HCT116 (cell line): Measurements from ENCODE around the gene VASH1. TPM values are rescaled to one million over a fixed set of nuclear protein-coding genes. Genes with fewer than 3 reads are reported as not detected.

Source experiments
- ATAC-seq: fragments of 200-7000 bp; cut with Tn5 transposase; 2 replicates; pipeline ENCODE4 v1.9.1; 2020; ENCODE audit warnings: mild to moderate bottlenecking, moderate library complexity
- BruUV-seq: library from RNA; stranded (reverse); fragments of 400-500 nt; replicated peaks from 2 replicates; lab custom pipeline; 2021; lab: Mats Ljungman, UMichigan
- CTCF ChIA-PET: fragments of 300-600 bp; sonication (Branson Sonifier 250); formaldehyde crosslinking; loops from one replicate; lab custom pipeline; 2021; ENCODE audit warnings: antibody characterized with exemption; lab: Charles Lee
- POLR2A ChIA-PET: fragments of 300-600, 350-600 bp; sonication (Branson Sonifier 250); formaldehyde crosslinking; loops from one replicate; lab custom pipeline; 2021; ENCODE audit warnings: antibody characterized with exemption; lab: Charles Lee
- RAD21 ChIA-PET, 2 experiments: fragments of 300-600 bp; sonication (Branson Sonifier 250); formaldehyde crosslinking; loops; one replicate each; lab custom pipeline; 2023; ENCODE audit warnings: low total read pairs in 2 of 2; ENCODE audit not compliant: uncharacterized antibody in 2 of 2, unreplicated experiment in 2 of 2, low non-redundant PET in 1 of 2; lab: Charles Lee
- DNase-seq: peaks from one replicate; pipeline ENCODE4 v3.0.0-alpha.2; 2010; ENCODE audit warnings: low read depth, low spot score
- H2AFZ ChIP-seq: fragments of 200-600 bp; shearing (Covaris generic), sonication (generic); 2 replicates; pipeline ENCODE4 v1.6.1; 2017; ENCODE audit warnings: low read depth, mixed run types, mixed read lengths, antibody characterized with exemption, low read length; ENCODE audit not compliant: poor library complexity, severe bottlenecking
- H3K27ac ChIP-seq: 2 replicates; pipeline ENCODE4 v1.5.1; 2012; ENCODE audit warnings: low read depth, low read length
- H3K27me3 ChIP-seq: fragments of 200-600 bp; sonication (generic); 2 replicates; pipeline ENCODE4 v1.6.1; 2016; ENCODE audit warnings: mixed run types, low read length, mixed read lengths; ENCODE audit not compliant: insufficient read depth
- H3K36me3 ChIP-seq, 2 experiments: fragments of 200-500 bp in 1 of 2; fragments of 200-600 bp in 1 of 2; sonication (Bioruptor generic) in 1 of 2; sonication (generic) in 1 of 2; 2 replicates each; pipeline versions ENCODE4 v1.5.1 to v1.6.1; 2014 to 2016; ENCODE audit warnings: low read length in 2 of 2, inconsistent platforms in 1 of 2, mixed read lengths in 1 of 2, mixed run types in 1 of 2; ENCODE audit not compliant: insufficient read depth in 2 of 2, control insufficient read depth in 1 of 2
- H3K4me1 ChIP-seq, 2 experiments: fragments of 200-600 bp in 1 of 2; sonication (generic) in 1 of 2; 2 replicates each; pipeline versions ENCODE4 v1.5.1 to v1.6.1; 2012 to 2017; ENCODE audit warnings: low read length in 2 of 2, inconsistent platforms in 1 of 2, mild to moderate bottlenecking in 1 of 2, mixed read lengths in 1 of 2, mixed run types in 1 of 2, moderate library complexity in 1 of 2; ENCODE audit not compliant: insufficient read depth in 2 of 2, control insufficient read depth in 1 of 2
- H3K4me2 ChIP-seq: fragments of 200-600 bp; sonication (generic); 2 replicates; pipeline ENCODE4 v1.6.1; 2017; ENCODE audit warnings: mixed run types, low read length, mixed read lengths
- H3K4me3 ChIP-seq, 2 experiments: fragments of 200-600 bp in 1 of 2; sonication (generic) in 1 of 2; replicated peaks in 1 of 2; 2 replicates each; pipeline ENCODE4 v1.5.1; 2011 to 2016; ENCODE audit warnings: low read length in 2 of 2, control low read depth in 1 of 2, low read depth in 1 of 2, mild to moderate bottlenecking in 1 of 2, mixed read lengths in 1 of 2, mixed run types in 1 of 2
- H3K79me2 ChIP-seq: fragments of 200-600 bp; sonication (generic); 2 replicates; pipeline ENCODE4 v1.6.1; 2017; ENCODE audit warnings: mild to moderate bottlenecking, mixed run types, low read length, moderate library complexity, mixed read lengths; ENCODE audit not compliant: insufficient read depth
- H3K9ac ChIP-seq: fragments of 200-600 bp; sonication (generic); 2 replicates; pipeline ENCODE4 v1.6.1; 2016; ENCODE audit warnings: low read length, mixed read lengths
- H3K9me2 ChIP-seq: fragments of 200-600 bp; sonication (generic), shearing (Covaris generic); 2 replicates; pipeline ENCODE4 v1.6.1; 2017; ENCODE audit warnings: mixed run types, mild to moderate bottlenecking, moderate library complexity; ENCODE audit not compliant: insufficient read depth
- H3K9me3 ChIP-seq, 2 experiments: fragments of 200-500 bp in 1 of 2; fragments of 200-600 bp in 1 of 2; sonication (Bioruptor generic) in 1 of 2; sonication (generic) in 1 of 2; 2 replicates each; pipeline ENCODE4 v1.6.1; 2014 to 2017; ENCODE audit warnings: low read length in 2 of 2, mixed read lengths in 2 of 2, inconsistent platforms in 1 of 2, low read depth in 1 of 2, mild to moderate bottlenecking in 1 of 2, mixed run types in 1 of 2, moderate library complexity in 1 of 2; ENCODE audit not compliant: control insufficient read depth in 1 of 2, insufficient read depth in 1 of 2
- H4K20me1 ChIP-seq: fragments of 200-600 bp; sonication (generic), shearing (Covaris generic); 2 replicates; pipeline ENCODE4 v1.6.1; 2017; ENCODE audit warnings: mixed run types, mild to moderate bottlenecking, moderate library complexity; ENCODE audit not compliant: insufficient read depth
- CBX3 ChIP-seq: IDR thresholded peaks from 2 replicates; pipeline ENCODE4 v1.6.1; 2012; ENCODE audit warnings: low read depth
- CEBPB ChIP-seq: IDR thresholded peaks from 2 replicates; pipeline ENCODE4 v1.6.1; 2012; ENCODE audit warnings: low read depth
- EGR1 ChIP-seq: IDR thresholded peaks from 2 replicates; pipeline ENCODE4 v1.6.1; 2012; ENCODE audit warnings: low read depth
- ELF1 ChIP-seq: IDR thresholded peaks from 2 replicates; pipeline ENCODE4 v1.6.1; 2012; ENCODE audit warnings: low read depth, borderline replicate concordance
- FOSL1 ChIP-seq: IDR thresholded peaks from 2 replicates; pipeline ENCODE4 v1.6.1; 2012; ENCODE audit warnings: low read depth
- JUND ChIP-seq: IDR thresholded peaks from 2 replicates; pipeline ENCODE4 v1.6.1; 2012
- POLR2AphosphoS5 ChIP-seq: IDR thresholded peaks from 2 replicates; pipeline ENCODE4 v1.6.1; 2011; ENCODE audit warnings: mild to moderate bottlenecking, low read depth, low read length, moderate library complexity
- TCF7L2 ChIP-seq: IDR thresholded peaks from 2 replicates; pipeline ENCODE4 v1.7.0; 2011; ENCODE audit warnings: borderline replicate concordance, inconsistent platforms; ENCODE audit not compliant: insufficient read depth, insufficient read length; ENCODE audit errors: extremely low read depth
- YY1 ChIP-seq: IDR thresholded peaks from 2 replicates; pipeline ENCODE4 v1.6.1; 2011; ENCODE audit warnings: low read length, low read depth, moderate library complexity, mild to moderate bottlenecking; ENCODE audit not compliant: insufficient replicate concordance; ENCODE audit errors: extremely low read depth
- intact Hi-C: fragments of 100-400 bp; cut with micrococcal nuclease; formaldehyde crosslinking; loops from 2 replicates; pipeline ENCODE4 v1.10.0; 2022
- total RNA-seq: library from RNA; stranded (reverse); gene quantifications from one replicate; pipeline ENCODE4 v1.2.1, GENCODE V29; 2021; ENCODE audit not compliant: unreplicated experiment
- TF ChIP-seq, protein P1 (sequence below), 3 experiments: fragments of 200-600 bp in 1 of 3; sonication (generic) in 1 of 3; IDR thresholded peaks in 2 of 3; conservative IDR thresholded peaks in 1 of 3; 2 replicates each; pipeline ENCODE4 v1.5.1; 2012 to 2017; ENCODE audit warnings: low read depth in 2 of 3, low read length in 2 of 3, antibody characterized with exemption in 1 of 3, borderline replicate concordance in 1 of 3, control low read depth in 1 of 3, mild to moderate bottlenecking in 1 of 3, mixed read lengths in 1 of 3, mixed run types in 1 of 3, moderate library complexity in 1 of 3; ENCODE audit not compliant: insufficient read depth in 1 of 3
- TF ChIP-seq, protein P2 (sequence below): IDR thresholded peaks from 2 replicates; pipeline ENCODE4 v1.6.1; 2012
- TF ChIP-seq, protein P3 (sequence below): IDR thresholded peaks from 2 replicates; pipeline ENCODE4 v1.6.1; 2012; ENCODE audit warnings: low read depth
- TF ChIP-seq, protein P4 (sequence below): IDR thresholded peaks from 2 replicates; pipeline ENCODE4 v1.6.1; 2012

The VASH1 gene
- total RNA-seq, 1 experiment from 2014 or later = 13.3 TPM

DNA sequence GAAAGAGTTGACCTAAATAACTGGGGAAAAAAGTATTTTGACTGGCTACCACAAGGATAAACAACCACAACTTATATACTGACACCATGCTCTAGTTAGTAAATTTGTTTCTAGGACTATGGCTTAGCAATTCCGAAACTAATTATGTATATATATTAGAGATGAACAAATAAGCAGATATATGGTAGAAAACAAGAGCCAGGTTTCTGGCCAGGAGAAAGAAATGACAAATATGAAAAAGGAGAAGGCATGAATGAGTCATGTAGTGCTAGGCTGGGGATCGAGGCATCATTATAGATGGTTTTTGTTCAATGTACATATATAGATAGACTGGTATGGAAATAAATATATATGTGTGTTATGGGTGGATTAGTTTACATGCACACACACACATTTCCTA is 59.4 kb downstream of the VASH1 start:
- no peak for ATAC-seq
- CTCF ChIA-PET = no interaction called here

DNA sequence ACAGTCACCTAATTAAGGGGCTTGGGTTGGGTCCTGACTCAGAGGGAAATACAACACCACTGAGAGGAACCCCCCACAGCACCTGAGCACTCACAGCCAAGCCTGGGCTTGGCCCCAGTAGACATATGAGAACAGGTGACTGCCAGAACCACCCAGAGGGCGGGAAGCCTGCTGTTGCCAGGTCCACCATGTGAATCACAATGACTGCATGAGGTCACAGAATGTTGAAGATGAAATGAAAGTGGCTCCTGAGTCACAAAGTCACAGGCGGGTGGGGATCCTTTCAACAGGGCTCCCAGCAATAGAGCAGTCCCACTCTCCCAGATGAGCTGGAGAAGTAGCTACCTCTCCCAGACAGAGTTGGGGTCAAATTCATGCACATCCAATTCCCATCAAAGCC is 64.9 kb downstream of the VASH1 start, which contains the start of gene LRRC74A:
Gene LRRC74A (plus strand): TSS at position 287 of the 400 bp plus-strand sequence. CDS start 290 bp downstream, outside the sequence.
- Histone ChIP-seq H3K79me2 (no peaks in the 10 kb centered on the region), H3K4me1 (peaks cover 0 to 5% of the 10 kb centered on the region in 2 experiments; a peak in 1 of 4 replicates), H4K20me1 (no peaks in the 10 kb centered on the region), H3K4me3 (no peak within 1 kb of the TSS), H3K4me2 (no peak within 1 kb of the TSS), H2AFZ (no peak within 1 kb of the TSS), H3K27me3 (no peaks in the 10 kb centered on the region), H3K9me3 (no peaks in the 10 kb centered on the region), H3K9ac (no peak within 1 kb of the TSS), H3K9me2 (no peaks in the 10 kb centered on the region), H3K27ac (no peak within 1 kb of the TSS), H3K36me3 (no peaks in the 10 kb centered on the region)
- ATAC-seq (no peak), DNase-seq (no peak)
- intact Hi-C loops = no loop called here
- RAD21 ChIA-PET = no interaction called here
- BruUV-seq = no TSS peak
- POLR2A ChIA-PET = no interaction called here
- CTCF ChIA-PET = no interaction called here
- TF ChIP-seq CEBPB = no peak
- TF ChIP-seq, protein P1, sequence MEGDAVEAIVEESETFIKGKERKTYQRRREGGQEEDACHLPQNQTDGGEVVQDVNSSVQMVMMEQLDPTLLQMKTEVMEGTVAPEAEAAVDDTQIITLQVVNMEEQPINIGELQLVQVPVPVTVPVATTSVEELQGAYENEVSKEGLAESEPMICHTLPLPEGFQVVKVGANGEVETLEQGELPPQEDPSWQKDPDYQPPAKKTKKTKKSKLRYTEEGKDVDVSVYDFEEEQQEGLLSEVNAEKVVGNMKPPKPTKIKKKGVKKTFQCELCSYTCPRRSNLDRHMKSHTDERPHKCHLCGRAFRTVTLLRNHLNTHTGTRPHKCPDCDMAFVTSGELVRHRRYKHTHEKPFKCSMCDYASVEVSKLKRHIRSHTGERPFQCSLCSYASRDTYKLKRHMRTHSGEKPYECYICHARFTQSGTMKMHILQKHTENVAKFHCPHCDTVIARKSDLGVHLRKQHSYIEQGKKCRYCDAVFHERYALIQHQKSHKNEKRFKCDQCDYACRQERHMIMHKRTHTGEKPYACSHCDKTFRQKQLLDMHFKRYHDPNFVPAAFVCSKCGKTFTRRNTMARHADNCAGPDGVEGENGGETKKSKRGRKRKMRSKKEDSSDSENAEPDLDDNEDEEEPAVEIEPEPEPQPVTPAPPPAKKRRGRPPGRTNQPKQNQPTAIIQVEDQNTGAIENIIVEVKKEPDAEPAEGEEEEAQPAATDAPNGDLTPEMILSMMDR (IDR thresholded peaks at IDR 0.05 in 2 of 3, conservative IDR thresholded peaks at IDR 0.05 in 1 of 3; ENCODE audit: borderline replicate concordance in 1 of 3, insufficient read depth in 1 of 3, low read depth in 2 of 3, low read length in 2 of 3) = no peak
- no peak for TF ChIP-seq TCF7L2
- no peak for TF ChIP-seq ELF1
- TF ChIP-seq JUND = no peak
- TF ChIP-seq, protein P2, sequence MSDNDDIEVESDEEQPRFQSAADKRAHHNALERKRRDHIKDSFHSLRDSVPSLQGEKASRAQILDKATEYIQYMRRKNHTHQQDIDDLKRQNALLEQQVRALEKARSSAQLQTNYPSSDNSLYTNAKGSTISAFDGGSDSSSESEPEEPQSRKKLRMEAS = no peak
- no peak for TF ChIP-seq CBX3
- TF ChIP-seq, protein P3, sequence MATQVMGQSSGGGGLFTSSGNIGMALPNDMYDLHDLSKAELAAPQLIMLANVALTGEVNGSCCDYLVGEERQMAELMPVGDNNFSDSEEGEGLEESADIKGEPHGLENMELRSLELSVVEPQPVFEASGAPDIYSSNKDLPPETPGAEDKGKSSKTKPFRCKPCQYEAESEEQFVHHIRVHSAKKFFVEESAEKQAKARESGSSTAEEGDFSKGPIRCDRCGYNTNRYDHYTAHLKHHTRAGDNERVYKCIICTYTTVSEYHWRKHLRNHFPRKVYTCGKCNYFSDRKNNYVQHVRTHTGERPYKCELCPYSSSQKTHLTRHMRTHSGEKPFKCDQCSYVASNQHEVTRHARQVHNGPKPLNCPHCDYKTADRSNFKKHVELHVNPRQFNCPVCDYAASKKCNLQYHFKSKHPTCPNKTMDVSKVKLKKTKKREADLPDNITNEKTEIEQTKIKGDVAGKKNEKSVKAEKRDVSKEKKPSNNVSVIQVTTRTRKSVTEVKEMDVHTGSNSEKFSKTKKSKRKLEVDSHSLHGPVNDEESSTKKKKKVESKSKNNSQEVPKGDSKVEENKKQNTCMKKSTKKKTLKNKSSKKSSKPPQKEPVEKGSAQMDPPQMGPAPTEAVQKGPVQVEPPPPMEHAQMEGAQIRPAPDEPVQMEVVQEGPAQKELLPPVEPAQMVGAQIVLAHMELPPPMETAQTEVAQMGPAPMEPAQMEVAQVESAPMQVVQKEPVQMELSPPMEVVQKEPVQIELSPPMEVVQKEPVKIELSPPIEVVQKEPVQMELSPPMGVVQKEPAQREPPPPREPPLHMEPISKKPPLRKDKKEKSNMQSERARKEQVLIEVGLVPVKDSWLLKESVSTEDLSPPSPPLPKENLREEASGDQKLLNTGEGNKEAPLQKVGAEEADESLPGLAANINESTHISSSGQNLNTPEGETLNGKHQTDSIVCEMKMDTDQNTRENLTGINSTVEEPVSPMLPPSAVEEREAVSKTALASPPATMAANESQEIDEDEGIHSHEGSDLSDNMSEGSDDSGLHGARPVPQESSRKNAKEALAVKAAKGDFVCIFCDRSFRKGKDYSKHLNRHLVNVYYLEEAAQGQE = no peak
- TF ChIP-seq, protein P4, sequence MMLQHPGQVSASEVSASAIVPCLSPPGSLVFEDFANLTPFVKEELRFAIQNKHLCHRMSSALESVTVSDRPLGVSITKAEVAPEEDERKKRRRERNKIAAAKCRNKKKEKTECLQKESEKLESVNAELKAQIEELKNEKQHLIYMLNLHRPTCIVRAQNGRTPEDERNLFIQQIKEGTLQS = no peak
- TF ChIP-seq EGR1 = no peak
- no peak for TF ChIP-seq YY1
- TF ChIP-seq FOSL1 = no peak

More for the DNA sequence above, 59.4 kb downstream of the VASH1 start:
- Histone ChIP-seq H4K20me1 (no peaks in the 10 kb centered on the region), H2AFZ (no peak overlapping the region), H3K4me3 (no peak overlapping the region), H3K9ac (no peak overlapping the region), H3K27me3 (peaks cover 4% of the 10 kb centered on the region; the same call in 1 of the 2 replicates), H3K4me2 (no peak overlapping the region), H3K27ac (no peak overlapping the region), H3K9me2 (no peaks in the 10 kb centered on the region), H3K9me3 (no peaks in the 10 kb centered on the region), H3K4me1 (no peaks in the 10 kb centered on the region), H3K36me3 (no peaks in the 10 kb centered on the region), H3K79me2 (no peaks in the 10 kb centered on the region)
- TF ChIP-seq POLR2AphosphoS5 = no peak
- TF ChIP-seq, protein P4 = no peak
- BruUV-seq = no TSS peak
- RAD21 ChIA-PET = no interaction called here
- intact Hi-C loops = no loop called here
- POLR2A ChIA-PET = no interaction called here
- no peak for DNase-seq
